GM12878 (cell line): ENCODE measurements around the gene FAM76B. TPM values are rescaled to one million over a fixed set of nuclear protein-coding genes. Genes with fewer than 3 reads are reported as not detected.

ENCODE experiments used
- ATAC-seq: fragments of 200-7000 bp; cut with Tn5 transposase; 3 replicates; pipeline ENCODE4 v1.9.1; 2020; ENCODE audit warnings: mild to moderate bottlenecking, moderate library complexity
- BruUV-seq: library from RNA; stranded (reverse); fragments of 400-500 nt; replicated peaks from 2 replicates; lab custom pipeline; 2021; lab: Mats Ljungman, UMichigan
- CTCF ChIA-PET: fragments of 300-600 bp; sonication (Branson Sonifier 250); formaldehyde crosslinking; extraction: SDS; loops from one replicate; lab custom pipeline; 2021; ENCODE audit warnings: inconsistent platforms; lab: Yijun Ruan, JAX
- POLR2A ChIA-PET: fragments of 350-600 bp; formaldehyde crosslinking; extraction: SDS; loops from one replicate; lab custom pipeline; 2021; ENCODE audit warnings: inconsistent platforms; lab: Charles Lee
- RAD21 ChIA-PET: fragments of 300-600 bp; sonication (Branson Sonifier 250); formaldehyde crosslinking; loops from one replicate; lab custom pipeline; 2023; ENCODE audit warnings: antibody characterized with exemption; ENCODE audit not compliant: unreplicated experiment; lab: Charles Lee
- SMC1A ChIA-PET: fragments of 300-600 bp; sonication (Branson Sonifier 250); formaldehyde crosslinking; loops from one replicate; lab custom pipeline; 2023; ENCODE audit not compliant: unreplicated experiment, uncharacterized antibody; lab: Charles Lee
- DNase-seq: peaks from one replicate; pipeline ENCODE4 v3.0.0-alpha.2; 2011; ENCODE audit warnings: low read depth, low spot score
- FAIRE-seq: peaks from 3 replicates; lab custom pipeline; 2011; peaks lifted over from hg19 to GRCh38; lab: Jason Lieb, UNC
- H2AFZ ChIP-seq: 2 replicates; pipeline ENCODE4 v1.6.0; 2011; ENCODE audit warnings: low read depth, low read length, control low read depth; ENCODE audit not compliant: control insufficient read depth
- H3K27ac ChIP-seq: 2 replicates; pipeline ENCODE4 v1.5.1; 2011; ENCODE audit warnings: control low read depth; ENCODE audit not compliant: control insufficient read depth, insufficient read depth
- H3K27me3 ChIP-seq, 2 experiments: replicated peaks in 1 of 2; 2 replicates each; pipeline versions ENCODE4 v1.6.0 to v1.6.1; 2011; ENCODE audit warnings: low read length in 1 of 2; ENCODE audit not compliant: control insufficient read depth in 2 of 2, insufficient read depth in 2 of 2
- H3K36me3 ChIP-seq, 2 experiments: 2 replicates each; pipeline ENCODE4 v1.5.1; 2011; ENCODE audit warnings: low read length in 1 of 2; ENCODE audit not compliant: control insufficient read depth in 2 of 2, insufficient read depth in 2 of 2
- H3K4me1 ChIP-seq: 2 replicates; pipeline ENCODE4 v1.6.1; 2011; ENCODE audit warnings: mild to moderate bottlenecking, low read length, moderate library complexity, mixed read lengths; ENCODE audit not compliant: control insufficient read depth, insufficient read depth
- H3K4me2 ChIP-seq: 2 replicates; pipeline ENCODE4 v1.6.0; 2011; ENCODE audit warnings: control low read depth; ENCODE audit not compliant: control insufficient read depth, insufficient read depth
- H3K4me3 ChIP-seq: fragments of 200-600 bp; sonication (generic); 2 replicates; pipeline ENCODE4 v1.5.1; 2016
- H3K79me2 ChIP-seq: 2 replicates; pipeline ENCODE4 v1.6.0; 2011; ENCODE audit warnings: low read length; ENCODE audit not compliant: control insufficient read depth, insufficient read depth
- H3K9ac ChIP-seq: 2 replicates; pipeline ENCODE4 v1.8.0; 2011; ENCODE audit warnings: low read length, control low read depth, mixed read lengths; ENCODE audit not compliant: control insufficient read depth, insufficient read depth
- H3K9me3 ChIP-seq: replicated peaks from 3 replicates; pipeline ENCODE4 v1.5.1; 2011; ENCODE audit warnings: mild to moderate bottlenecking, low read length; ENCODE audit not compliant: control insufficient read depth, insufficient read depth
- H4K20me1 ChIP-seq: 2 replicates; pipeline ENCODE4 v1.6.0; 2011; ENCODE audit not compliant: control insufficient read depth, insufficient read depth
- EGR1 ChIP-seq, 2 experiments: IDR thresholded peaks; 1 replicate in 1 of 2; 2 replicates in 1 of 2; pipeline ENCODE4 v1.6.1; 2011 to 2012; ENCODE audit warnings: low read depth in 2 of 2, low read length in 2 of 2, borderline replicate concordance in 1 of 2, mild to moderate bottlenecking in 1 of 2, moderate library complexity in 1 of 2
- GABPA ChIP-seq: IDR thresholded peaks from 2 replicates; pipeline ENCODE4 v1.6.1; 2014; ENCODE audit warnings: antibody characterized with exemption, low read depth, mild to moderate bottlenecking, inconsistent platforms
- HDAC2 ChIP-seq: fragments of 200-600 bp; sonication (generic); IDR thresholded peaks from 2 replicates; pipeline ENCODE4 v1.6.1; 2017
- HDAC6 ChIP-seq: fragments of 200-600 bp; sonication (generic); IDR thresholded peaks from one replicate; pipeline ENCODE4 v1.8.0; 2017; ENCODE audit warnings: antibody characterized with exemption; ENCODE audit not compliant: unreplicated experiment
- JUND ChIP-seq: IDR thresholded peaks from 2 replicates; pipeline ENCODE4 v1.6.1; 2012; ENCODE audit warnings: low read depth, mild to moderate bottlenecking, low read length, improper control_type of control experiment, moderate library complexity
- KLF5 ChIP-seq: fragments of 450-650 bp; IDR thresholded peaks from 2 replicates; pipeline ENCODE4 v1.6.1; 2014; ENCODE audit warnings: mild to moderate bottlenecking; ENCODE audit not compliant: partially characterized antibody
- NFIC ChIP-seq: IDR thresholded peaks from 2 replicates; pipeline ENCODE4 v1.6.1; 2012; ENCODE audit warnings: low read depth, mild to moderate bottlenecking, inconsistent platforms, low read length, moderate library complexity
- NRF1 ChIP-seq: conservative IDR thresholded peaks from 2 replicates; pipeline ENCODE4 v1.6.1; 2011; ENCODE audit warnings: mild to moderate bottlenecking, low read depth, low read length, improper control_type of control experiment
- POLR2AphosphoS2 ChIP-seq: IDR thresholded peaks from 2 replicates; pipeline ENCODE4 v1.6.1; 2011; ENCODE audit warnings: low read depth, mild to moderate bottlenecking, low read length, improper control_type of control experiment, moderate library complexity
- SMAD1 ChIP-seq: fragments of 450-650 bp; IDR thresholded peaks from 2 replicates; pipeline ENCODE4 v1.6.1; 2018; ENCODE audit warnings: mild to moderate bottlenecking, low read depth; ENCODE audit not compliant: partially characterized antibody
- YY1 ChIP-seq: IDR thresholded peaks from 2 replicates; pipeline ENCODE4 v1.6.1; 2011; ENCODE audit warnings: low read depth, mild to moderate bottlenecking, low read length
- ZNF622 ChIP-seq: fragments of 450-650 bp; IDR thresholded peaks from 2 replicates; pipeline ENCODE4 v1.6.1; 2017; ENCODE audit warnings: mild to moderate bottlenecking, inconsistent platforms
- WGBS: methylation state at CpG from one replicate; pipeline ENCODE4 v1.1.6; 2016; ENCODE audit warnings: low lambda C conversion rate; ENCODE audit not compliant: insufficient replicate concordance, insufficient coverage; ENCODE audit errors: missing lambda C conversion rate; 5-methylcytosine and 5-hydroxymethylcytosine counted together
- in situ Hi-C: fragments of 300-500 bp; cut with MboI; formaldehyde crosslinking; loops from 9 replicates; pipeline ENCODE4 v1.14.3; 2018; ENCODE audit warnings: mixed read lengths
- intact Hi-C: fragments of 100-400 bp; cut with micrococcal nuclease; formaldehyde crosslinking; loops from one replicate; pipeline ENCODE4 v1.14.2; 2022; ENCODE audit not compliant: unreplicated experiment
- polyA plus RNA-seq, 11 experiments: library from polyadenylated mRNA; depleted of rRNA in 4 of 11; unstranded in 6 of 11; stranded (reverse) in 5 of 11; fragments of >200 nt; fragmentation: Nextera tagmentation in 4 of 11; fragmentation: Illumina TruSeq in 1 of 11; extraction: Ambion mirVana in 4 of 11; extraction: Trizol in 1 of 11; gene quantifications; 1 replicate in 1 of 11; 2 replicates in 10 of 11; pipeline versions ENCODE4 v1.2.1 to v1.2.3, GENCODE V29; 2011 to 2016; ENCODE audit warnings: inconsistent platforms in 2 of 11, missing spikeins in 2 of 11, low read depth in 1 of 11
- total RNA-seq, 4 experiments: library from RNA; depleted of rRNA in 3 of 4; stranded (reverse); fragments of >200 nt in 3 of 4; fragmentation: Illumina TruSeq in 1 of 4; extraction: Trizol in 1 of 4; gene quantifications; 2 replicates each; pipeline versions ENCODE4 v1.2.1 to v1.2.3, GENCODE V29; 2013 to 2021
- TF ChIP-seq, protein P1 (sequence below): fragments of 450-650 bp; formaldehyde crosslinking; IDR thresholded peaks from 2 replicates; pipeline ENCODE4 v1.4.0; 2020; ENCODE audit warnings: mild to moderate bottlenecking, moderate library complexity
- TF ChIP-seq, protein P2 (sequence below): fragments of 450-650 bp; IDR thresholded peaks from 2 replicates; pipeline ENCODE4 v1.6.1; 2016; ENCODE audit warnings: mild to moderate bottlenecking

The FAM76B gene
- total and polyA plus RNA-seq, 10 of the 15 experiments (the other 5 are each of a cell fraction or from before 2014, with no cell fraction given): 13.5 to 56.8 (median 28.4) TPM

DNA sequence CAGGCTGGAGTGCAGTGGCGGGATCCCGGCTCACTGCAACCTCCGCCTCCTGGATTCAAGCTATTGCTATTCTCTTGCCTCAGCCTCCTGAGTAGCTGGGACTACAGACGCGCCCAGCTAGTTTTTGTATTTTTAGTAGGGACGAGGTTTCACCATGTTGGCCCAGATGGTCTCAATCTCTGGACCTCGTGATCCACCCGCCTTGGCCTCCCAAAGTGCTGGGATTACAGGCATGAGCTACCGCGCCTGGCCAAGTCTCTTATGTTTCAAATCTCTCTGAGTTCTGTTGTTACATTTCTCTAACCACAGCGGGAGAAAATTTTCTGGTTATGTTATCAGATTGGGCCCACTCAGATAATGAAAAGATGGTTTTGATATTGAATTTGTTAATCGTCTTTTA lies 10.9 kb upstream of the FAM76B start:
- Histone ChIP-seq H3K36me3 (peaks cover 0 to 11% of the 10 kb centered on the region in 2 experiments; a peak in 3 of 4 replicates), H3K79me2 (peaks cover 24% of the 10 kb centered on the region), H3K4me2 (no peak overlapping the region), H4K20me1 (no peaks in the 10 kb centered on the region), H3K27me3 (no peaks in the 10 kb centered on the region), H3K27ac (no peak overlapping the region), H2AFZ (no peak overlapping the region), H3K9ac (no peak overlapping the region), H3K9me3 (no peaks in the 10 kb centered on the region), H3K4me3 (no peak overlapping the region), H3K4me1 (no peaks in the 10 kb centered on the region)
- ChIA-PET CTCF (no interaction called here), SMC1A (interaction anchor here (1.0 to 1.3 kb wide), 2 partner anchors 9 to 624 kb away, joined by 4 to 6 read pairs; no protein-coding TSS in a partner anchor), RAD21 (no interaction called here), POLR2A (interaction anchor here (0.7 kb wide), 1 partner anchor 402 kb away, joined by 3 read pairs; no protein-coding TSS in a partner anchor)
- in situ Hi-C loops (no loop called here), intact Hi-C loops (no loop called here)
- no peak for TF ChIP-seq HDAC6
- no peak for TF ChIP-seq POLR2AphosphoS2
- TF ChIP-seq KLF5: no peak
- no peak for TF ChIP-seq ZNF622
- TF ChIP-seq NFIC: no peak
- TF ChIP-seq EGR1 (IDR thresholded peaks at IDR 0.05; ENCODE audit: borderline replicate concordance in 1 of 2, low read depth in 2 of 2, low read length in 2 of 2): no peak
- ATAC-seq: no peak
- no peak for DNase-seq
- BruUV-seq: no TSS peak
- 98% methylated on average over 12 of the region's 12 CpGs for WGBS
- no peak for FAIRE-seq

- ChIA-PET RAD21 (no interaction called here), POLR2A (no interaction called here), CTCF (no interaction called here), SMC1A (interaction anchor here (0.7 to 1.3 kb wide), 4 partner anchors 8 to 594 kb away, joined by 3 to 6 read pairs (median 4); no protein-coding TSS in a partner anchor)
- no peaks in the 10 kb centered on the region for H4K20me1 ChIP-seq
- no peaks in the 10 kb centered on the region for H3K9me3 ChIP-seq
- no peak overlapping the region for H2AFZ ChIP-seq
- H3K27ac ChIP-seq: no peak overlapping the region
- no peak overlapping the region for H3K4me2 ChIP-seq
- H3K36me3 ChIP-seq: peaks cover 0 to 11% of the 10 kb centered on the region in 2 experiments; a peak in 3 of 4 replicates
- no TSS peak for BruUV-seq
- no peaks in the 10 kb centered on the region for H3K4me1 ChIP-seq
- DNase-seq: no peak
- H3K27me3 ChIP-seq: no peaks in the 10 kb centered on the region
- no peak overlapping the region for H3K9ac ChIP-seq
- in situ Hi-C loops (no loop called here), intact Hi-C loops (no loop called here)
- FAIRE-seq: no peak
- no peak for ATAC-seq
- no peak overlapping the region for H3K4me3 ChIP-seq
- peaks cover 31% of the 10 kb centered on the region for H3K79me2 ChIP-seq
- WGBS: 100% methylated on average over 1 of the region's 1 CpG
- TF ChIP-seq, protein P1, sequence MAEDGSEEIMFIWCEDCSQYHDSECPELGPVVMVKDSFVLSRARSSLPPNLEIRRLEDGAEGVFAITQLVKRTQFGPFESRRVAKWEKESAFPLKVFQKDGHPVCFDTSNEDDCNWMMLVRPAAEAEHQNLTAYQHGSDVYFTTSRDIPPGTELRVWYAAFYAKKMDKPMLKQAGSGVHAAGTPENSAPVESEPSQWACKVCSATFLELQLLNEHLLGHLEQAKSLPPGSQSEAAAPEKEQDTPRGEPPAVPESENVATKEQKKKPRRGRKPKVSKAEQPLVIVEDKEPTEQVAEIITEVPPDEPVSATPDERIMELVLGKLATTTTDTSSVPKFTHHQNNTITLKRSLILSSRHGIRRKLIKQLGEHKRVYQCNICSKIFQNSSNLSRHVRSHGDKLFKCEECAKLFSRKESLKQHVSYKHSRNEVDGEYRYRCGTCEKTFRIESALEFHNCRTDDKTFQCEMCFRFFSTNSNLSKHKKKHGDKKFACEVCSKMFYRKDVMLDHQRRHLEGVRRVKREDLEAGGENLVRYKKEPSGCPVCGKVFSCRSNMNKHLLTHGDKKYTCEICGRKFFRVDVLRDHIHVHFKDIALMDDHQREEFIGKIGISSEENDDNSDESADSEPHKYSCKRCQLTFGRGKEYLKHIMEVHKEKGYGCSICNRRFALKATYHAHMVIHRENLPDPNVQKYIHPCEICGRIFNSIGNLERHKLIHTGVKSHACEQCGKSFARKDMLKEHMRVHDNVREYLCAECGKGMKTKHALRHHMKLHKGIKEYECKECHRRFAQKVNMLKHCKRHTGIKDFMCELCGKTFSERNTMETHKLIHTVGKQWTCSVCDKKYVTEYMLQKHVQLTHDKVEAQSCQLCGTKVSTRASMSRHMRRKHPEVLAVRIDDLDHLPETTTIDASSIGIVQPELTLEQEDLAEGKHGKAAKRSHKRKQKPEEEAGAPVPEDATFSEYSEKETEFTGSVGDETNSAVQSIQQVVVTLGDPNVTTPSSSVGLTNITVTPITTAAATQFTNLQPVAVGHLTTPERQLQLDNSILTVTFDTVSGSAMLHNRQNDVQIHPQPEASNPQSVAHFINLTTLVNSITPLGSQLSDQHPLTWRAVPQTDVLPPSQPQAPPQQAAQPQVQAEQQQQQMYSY: no peak
- TF ChIP-seq EGR1 (IDR thresholded peaks at IDR 0.05; ENCODE audit: borderline replicate concordance in 1 of 2, low read depth in 2 of 2, low read length in 2 of 2): no peak
- TF ChIP-seq, protein P2, sequence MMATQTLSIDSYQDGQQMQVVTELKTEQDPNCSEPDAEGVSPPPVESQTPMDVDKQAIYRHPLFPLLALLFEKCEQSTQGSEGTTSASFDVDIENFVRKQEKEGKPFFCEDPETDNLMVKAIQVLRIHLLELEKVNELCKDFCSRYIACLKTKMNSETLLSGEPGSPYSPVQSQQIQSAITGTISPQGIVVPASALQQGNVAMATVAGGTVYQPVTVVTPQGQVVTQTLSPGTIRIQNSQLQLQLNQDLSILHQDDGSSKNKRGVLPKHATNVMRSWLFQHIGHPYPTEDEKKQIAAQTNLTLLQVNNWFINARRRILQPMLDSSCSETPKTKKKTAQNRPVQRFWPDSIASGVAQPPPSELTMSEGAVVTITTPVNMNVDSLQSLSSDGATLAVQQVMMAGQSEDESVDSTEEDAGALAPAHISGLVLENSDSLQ: no peak
- no peak for TF ChIP-seq YY1
- no peak for TF ChIP-seq JUND
- TF ChIP-seq GABPA: no peak
- TF ChIP-seq SMAD1: no peak
- no peak for TF ChIP-seq HDAC2
- TF ChIP-seq NRF1: no peak
Observed at GRCh38 chr11:95799546-95799945, 10.0 kb upstream of the FAM76B start.
